Measurements from ENCODE around the gene NME1.
A peak's percentile ranks its signal among the peaks of the same experiment; 100 is the strongest.

NME1 gene
- 9.9 to 27.3 (median 15.2) reads per million in 17 experiments for total RNA-seq

DNA sequence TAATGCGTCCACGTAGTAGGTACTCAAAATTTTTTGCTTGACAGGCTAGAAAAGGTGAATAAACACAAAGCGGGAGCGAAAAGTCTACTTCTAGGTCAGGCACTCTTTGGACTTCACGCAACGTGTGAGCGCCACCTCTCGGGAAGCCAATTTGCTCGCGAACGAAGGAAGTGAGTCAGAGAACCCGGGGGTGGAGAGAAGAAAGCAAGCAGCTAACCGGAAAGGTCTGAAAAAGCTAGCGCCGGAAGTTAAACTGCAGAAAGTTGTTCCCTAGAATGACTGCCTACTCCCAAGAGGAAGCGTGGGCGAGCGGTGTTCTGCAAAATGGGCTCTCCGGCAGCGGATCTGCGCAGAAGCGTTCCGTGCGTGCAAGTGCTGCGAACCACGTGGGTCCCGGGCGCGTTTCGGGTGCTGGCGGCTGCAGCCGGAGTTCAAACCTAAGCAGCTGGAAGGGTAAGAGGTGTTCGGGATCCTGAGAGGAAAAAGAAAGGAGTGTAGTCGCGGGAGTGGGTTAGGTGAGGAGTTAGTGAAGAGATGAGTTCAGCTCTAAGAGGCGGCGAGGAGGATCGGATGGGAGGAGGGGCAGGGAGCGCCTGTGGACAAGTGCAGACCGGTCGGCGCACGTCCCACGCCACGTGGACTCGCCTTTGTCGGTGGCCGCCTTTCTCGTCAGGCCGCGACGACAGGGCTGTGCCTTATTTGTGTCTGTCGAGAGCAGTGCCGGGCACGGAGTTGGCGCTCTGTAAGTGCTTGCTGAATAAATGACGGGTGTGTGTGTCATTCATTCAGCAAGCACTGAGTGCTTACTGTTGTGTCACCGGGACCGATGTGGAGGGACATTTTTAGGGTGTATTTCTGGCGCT lies at the start of gene NME1:
Gene NME1, plus strand, starts transcription at position 350 of the 863 bp plus-strand sequence. CDS start 2,096 bp downstream, outside the sequence.
- DNase-seq = peak; percentile 97 to 100 (median 99)

GRCh38 chr17:51107778-51108177 lies 45.6 kb upstream of the NME1 start:
- DNase-seq = no peak

- peak; percentile 64 to 87 (median 84) for DNase-seq
These were observed 40.8 kb upstream of the NME1 start for GRCh38 chr17:51112303-51113222.

DNA sequence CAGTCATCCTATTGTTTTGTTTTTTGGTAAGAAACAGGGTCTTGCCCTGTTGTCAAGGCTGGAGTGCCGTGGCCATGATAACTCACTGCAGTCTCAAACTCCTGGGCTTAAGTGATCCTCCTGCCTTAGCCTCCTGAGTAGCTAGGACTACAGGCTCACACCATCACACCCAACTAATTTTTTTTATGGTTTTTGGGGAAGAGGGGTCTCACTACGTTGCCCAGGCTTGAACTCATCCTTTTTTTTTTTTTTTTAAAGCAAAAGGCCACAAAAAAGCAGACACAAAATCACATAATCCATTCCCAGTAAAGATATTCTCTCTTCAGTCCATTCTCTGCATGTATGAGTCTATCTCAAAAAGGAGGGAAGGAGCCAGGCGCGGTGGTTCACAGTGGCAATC lies 38.2 kb upstream of the NME1 start:
- DNase-seq = no peak

DNA sequence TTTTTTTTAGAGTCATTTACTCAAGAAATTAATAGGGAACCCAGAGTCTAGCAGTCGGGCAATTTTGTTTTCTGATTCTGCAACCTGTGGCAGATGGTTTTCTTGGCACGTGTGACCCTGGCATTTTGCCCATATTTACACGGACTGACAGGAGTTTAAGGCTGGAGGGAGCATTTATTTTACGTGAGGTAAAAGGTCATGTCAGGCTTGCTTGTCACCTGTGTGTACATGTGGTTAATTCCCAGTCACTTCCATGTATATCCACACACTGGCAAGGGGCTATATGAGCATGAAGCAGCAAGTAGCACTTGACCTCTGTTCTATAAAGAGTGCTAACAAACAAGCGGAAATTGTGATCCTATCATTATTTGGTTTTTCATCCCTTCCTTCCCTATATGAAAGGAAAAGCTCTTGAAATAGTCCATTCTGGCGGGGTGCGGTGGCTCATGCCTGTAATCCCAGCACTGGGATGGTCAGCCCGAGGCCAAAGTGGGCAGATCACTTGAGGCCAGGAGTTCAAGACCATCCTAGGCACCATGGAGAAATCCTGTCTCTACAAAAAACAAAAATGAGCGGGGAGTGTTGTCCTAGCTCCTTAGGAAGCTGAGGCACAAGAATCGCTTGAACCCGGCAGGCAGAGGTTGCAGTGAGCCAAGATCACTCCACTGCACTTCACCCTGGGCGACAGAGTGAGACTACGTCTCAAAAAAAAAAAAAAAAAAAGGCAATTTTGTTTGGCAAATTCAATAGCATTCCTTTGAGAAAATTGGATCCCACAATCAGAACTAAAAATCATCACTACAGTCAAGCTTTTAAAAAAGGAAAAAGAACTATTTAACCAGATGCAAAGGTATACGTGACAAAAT lies 34.8 kb upstream of the NME1 start:
- peak; percentile 17 to 30 (median 22) for DNase-seq

- DNase-seq = peak; percentile 33 to 63 (median 58)
These were observed 33.7 kb upstream of the NME1 start for GRCh38 chr17:51119415-51120356.

- DNase-seq = no peak
These were observed 33.0 kb upstream of the NME1 start for GRCh38 chr17:51120357-51120738.

DNA sequence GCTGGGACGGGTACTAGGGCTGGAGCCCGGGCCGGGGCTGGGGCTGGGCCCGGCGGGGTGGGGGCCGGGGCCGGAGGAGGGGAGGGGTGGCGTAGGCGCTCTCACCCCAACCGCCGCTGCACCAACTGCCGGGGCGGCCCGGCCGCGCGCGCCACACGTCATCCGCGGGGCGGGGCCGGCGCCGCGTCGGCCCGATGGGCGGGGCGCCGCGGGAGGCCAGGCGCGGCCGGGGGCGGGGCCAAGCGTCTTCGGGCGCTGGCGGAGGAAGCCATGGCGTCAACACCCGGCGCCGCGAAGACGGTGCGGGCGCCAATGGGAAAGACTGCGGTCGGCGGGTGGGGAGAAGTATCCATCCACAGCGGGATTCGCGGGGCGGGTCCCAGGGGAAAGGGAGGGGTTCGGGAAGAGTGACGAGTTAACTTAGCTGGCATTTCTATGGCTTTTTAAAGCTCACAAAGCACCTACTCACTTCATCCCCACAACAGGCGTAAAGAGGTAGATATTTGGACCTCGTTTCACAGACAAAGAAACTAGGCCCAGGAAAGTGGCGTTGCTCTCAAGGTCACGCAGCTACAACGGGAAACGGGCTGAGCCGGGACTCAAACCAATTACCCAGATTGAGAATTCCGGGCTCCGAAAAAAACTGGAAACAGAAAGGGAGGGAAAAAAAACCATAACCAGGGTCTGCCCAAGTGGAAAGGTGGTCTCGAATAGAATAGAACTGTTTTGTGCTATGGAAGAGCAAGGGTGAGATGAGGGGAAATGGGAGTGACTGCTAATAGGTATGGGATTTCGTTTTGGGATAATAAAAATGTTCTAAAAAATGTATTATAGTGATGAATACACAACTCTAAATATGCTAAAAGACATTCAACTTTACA lies 32.4 kb upstream of the NME1 start, which contains the start of gene SPAG9:
Gene SPAG9, minus strand, starts transcription at position 130 of the 881 bp plus-strand sequence. CDS start 212 bp downstream, outside the sequence.
- peak; percentile 99 to 100 (median 100) for DNase-seq

DNA sequence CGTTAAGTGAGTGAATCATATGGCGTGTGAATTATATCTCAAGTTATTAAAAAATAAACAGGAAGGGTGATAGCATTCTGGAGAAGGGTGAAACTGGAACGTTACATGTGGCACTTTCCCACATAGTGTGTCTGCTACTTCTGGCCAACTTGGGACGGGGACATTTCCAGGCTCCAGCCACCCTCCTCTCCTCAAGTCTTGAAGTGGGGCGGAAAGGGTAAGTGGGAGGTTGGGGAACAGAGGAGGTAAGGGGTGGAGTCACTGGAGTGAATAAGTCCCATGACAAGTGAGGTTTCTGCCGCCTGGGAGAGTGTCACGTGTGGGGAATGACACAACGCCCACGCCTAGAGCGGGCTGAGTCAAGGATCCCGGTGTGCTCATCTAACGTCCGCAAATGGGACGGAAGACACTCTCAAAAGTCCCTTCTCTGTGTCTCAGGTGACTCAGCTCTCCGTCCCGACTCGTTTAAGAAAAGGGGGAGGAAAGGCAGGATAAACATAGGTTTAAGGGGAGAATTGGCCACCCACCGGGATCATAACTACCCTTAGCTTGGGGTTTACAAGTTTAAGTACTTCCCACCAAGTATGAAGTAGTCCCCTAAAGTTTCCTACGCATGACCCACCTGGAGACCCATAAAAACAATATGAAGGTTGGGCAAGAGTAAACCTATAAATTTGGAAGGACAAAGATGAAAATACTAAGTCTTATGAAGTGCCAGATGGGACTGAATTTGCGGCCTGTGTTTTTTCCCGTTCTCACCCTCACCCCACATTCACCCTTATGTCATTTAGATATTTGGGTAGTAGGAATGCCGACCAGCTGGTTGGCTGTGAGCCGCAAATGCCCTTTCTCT lies 31.5 kb upstream of the NME1 start:
- peak; percentile 98 to 100 (median 100) for DNase-seq

GRCh38 chr17:51122473-51123115 lies 30.8 kb upstream of the NME1 start:
- peak in 2 of 4 experiments; percentile 5 to 22 for DNase-seq

DNA sequence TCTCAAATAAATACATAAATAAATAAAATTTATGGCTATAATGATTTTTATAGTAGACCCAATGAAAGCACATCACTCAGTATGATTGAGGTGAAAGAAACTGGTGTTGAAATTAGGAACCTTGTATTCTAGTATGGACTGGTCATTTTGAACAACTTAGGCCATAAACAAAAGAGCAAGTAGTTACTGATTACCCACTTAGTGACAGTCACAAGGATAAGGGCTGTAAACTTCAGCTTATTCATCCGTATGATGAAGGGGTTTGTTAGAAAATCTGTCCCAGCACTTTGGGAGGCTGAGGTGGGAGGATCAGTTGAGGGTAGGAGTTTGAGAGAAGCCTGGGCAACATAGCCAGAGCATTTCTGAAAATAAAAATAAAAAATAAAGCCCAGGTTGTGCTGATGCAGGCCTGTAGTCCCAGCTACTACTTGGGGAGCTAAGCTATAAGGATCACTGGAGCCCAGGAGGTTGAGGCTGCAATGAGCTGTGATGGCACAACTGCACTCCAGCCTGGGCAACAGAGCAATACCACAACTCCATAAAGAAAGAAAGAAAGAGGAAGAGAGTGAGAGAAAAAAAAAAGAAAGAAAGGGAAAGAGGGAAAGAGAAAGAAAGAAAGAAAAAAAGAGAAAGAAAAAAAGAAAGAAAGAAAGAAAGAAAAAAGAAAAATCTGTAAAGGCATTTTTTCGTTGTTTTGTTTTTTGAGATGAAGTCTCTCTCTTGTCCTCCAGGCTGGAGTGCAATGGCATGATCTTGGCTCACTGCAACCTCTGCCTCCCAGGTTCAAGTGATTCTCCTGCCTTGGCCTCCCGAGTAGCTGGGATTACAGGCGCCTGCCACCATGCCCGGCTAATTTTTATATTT lies 28.5 kb upstream of the NME1 start:
- peak in 1 of 4 experiments; percentile 10 for DNase-seq

- peak; percentile 44 to 70 (median 58) for DNase-seq
These were observed 25.3 kb upstream of the NME1 start for GRCh38 chr17:51128076-51128475.

GRCh38 chr17:51132964-51133319 lies 20.4 kb upstream of the NME1 start:
- peak in 3 of 4 experiments; percentile 20 to 49 (median 42) for DNase-seq

- no peak for DNase-seq
These were observed 20.0 kb upstream of the NME1 start for GRCh38 chr17:51133365-51133764.

GRCh38 chr17:51135956-51136355 lies 17.4 kb upstream of the NME1 start:
- DNase-seq = no peak

GRCh38 chr17:51142597-51142996 lies 10.8 kb upstream of the NME1 start:
- DNase-seq = no peak
